GM12872 (cell line): ENCODE data around the gene NARF.

Source experiments
- TF ChIP-seq, protein P1 (sequence below): IDR thresholded peaks from 3 replicates; pipeline ENCODE4 v1.5.1; 2011; ENCODE audit warnings: low read depth, mild to moderate bottlenecking, low read length, moderate library complexity; ENCODE audit not compliant: insufficient read depth

The NARF gene

DNA sequence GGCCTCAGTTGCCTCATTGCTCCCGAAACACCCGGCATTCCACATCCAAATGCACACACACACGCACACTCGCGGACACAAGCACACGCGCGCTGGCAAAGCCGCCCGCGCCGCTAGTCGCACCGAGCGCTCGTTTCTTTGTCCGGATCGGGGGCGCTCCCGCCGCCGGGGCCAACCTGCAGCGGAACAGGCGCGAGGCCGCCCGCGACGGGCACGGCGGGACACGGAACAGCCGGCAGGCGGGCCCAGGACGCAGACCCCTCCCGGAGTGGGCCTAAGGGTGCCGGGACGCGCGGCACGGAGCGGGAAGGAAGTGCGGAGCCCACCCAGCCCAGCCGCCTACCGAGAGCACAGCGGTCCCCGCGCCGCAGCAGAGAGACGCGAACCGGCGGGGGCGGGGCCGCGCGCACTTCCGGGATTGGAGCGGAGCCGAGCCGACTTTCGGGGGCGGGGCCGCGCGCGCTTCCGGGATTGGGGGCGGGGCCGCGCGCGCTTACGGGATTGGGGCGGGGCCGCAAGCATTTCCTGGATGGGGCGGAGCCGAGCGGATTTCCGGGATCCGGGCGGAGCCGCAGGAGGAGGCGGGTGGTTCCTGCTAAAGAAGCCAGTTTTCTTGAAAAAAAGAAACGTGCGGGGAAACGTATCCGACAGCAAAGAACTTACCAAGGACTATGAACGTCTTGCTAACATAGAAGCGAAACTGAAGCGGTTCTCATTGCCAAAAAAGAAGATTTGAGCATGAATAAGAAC is 8.0 kb upstream of the NARF start, which contains the start of gene CYBC1:
TSS of gene CYBC1 (minus strand) at position 396 of the 750 bp plus-strand sequence. CDS start 1,498 bp downstream, outside the sequence.
- TF ChIP-seq, protein P1, sequence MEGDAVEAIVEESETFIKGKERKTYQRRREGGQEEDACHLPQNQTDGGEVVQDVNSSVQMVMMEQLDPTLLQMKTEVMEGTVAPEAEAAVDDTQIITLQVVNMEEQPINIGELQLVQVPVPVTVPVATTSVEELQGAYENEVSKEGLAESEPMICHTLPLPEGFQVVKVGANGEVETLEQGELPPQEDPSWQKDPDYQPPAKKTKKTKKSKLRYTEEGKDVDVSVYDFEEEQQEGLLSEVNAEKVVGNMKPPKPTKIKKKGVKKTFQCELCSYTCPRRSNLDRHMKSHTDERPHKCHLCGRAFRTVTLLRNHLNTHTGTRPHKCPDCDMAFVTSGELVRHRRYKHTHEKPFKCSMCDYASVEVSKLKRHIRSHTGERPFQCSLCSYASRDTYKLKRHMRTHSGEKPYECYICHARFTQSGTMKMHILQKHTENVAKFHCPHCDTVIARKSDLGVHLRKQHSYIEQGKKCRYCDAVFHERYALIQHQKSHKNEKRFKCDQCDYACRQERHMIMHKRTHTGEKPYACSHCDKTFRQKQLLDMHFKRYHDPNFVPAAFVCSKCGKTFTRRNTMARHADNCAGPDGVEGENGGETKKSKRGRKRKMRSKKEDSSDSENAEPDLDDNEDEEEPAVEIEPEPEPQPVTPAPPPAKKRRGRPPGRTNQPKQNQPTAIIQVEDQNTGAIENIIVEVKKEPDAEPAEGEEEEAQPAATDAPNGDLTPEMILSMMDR: no peak

DNA sequence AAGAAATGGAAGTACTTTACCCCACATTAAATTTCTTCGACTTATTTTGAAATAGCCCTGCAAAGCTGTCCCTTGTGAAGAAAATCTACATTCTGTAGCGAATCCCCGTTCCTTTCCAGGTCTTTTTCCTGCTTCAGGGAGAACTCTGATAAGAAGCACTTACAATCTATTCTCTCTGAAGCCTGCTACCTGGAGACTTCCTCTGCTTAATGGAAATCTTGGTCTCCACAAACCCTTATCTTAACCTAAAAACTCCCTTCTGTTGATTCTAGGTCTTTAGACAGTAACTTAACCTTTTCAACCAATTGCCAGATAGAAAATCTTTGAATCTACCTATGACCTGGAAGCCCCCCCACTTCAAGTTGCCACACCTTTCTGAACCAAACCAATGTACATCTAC is 6.4 kb upstream of the NARF start:
- TF ChIP-seq, protein P1: no peak

DNA sequence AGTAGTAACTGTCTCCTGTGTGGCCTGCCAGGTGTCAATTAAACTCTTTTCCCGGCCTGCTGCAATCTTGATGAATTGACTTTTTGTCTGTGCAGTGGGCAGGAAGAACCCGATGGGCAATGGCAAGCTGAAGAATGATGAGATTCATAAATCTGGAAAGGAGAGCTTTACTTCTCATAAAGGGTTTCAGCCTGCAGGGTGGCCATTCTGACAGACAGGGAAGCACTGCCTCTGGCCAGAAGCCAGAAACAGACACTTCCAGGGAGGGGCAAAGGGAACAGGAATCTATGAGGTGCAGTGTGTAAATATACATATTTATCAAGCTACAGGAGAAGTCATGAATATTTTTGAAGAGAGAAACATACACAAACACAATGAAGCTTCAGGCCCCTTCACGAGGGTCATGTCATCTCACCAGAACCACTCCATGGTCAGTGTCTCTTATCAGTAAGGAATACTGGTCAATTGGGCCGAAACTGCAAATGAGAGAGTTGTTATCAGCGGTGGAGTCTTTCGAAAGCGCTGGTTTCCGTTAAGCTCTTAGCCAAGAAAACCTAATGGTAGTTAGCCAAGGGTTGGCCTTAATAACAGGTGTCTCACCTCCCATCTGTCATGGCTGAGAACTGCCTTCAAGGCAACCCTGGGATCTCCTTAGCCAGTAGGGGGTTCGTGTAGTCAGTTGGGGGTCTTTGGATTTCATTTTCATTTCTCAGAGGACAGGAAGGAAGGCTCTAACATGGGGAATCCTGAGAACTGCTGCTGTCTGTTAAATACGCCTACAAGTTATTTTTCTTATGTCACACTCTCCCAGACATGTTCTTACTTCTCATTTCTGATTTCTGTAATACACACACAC is 1.2 kb upstream of the NARF start:
- TF ChIP-seq, protein P1: no peak

DNA sequence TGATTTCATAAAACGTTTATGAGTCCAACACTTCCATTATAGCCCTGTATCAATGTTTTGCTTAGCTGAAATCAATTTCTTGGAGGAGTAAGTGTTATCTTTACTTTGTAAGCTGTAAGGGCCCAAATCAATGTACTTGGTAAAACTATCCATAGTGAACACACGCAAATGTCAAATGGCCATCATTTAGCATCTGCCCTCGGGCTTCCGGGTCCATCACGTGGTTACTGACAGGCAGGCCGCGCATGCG is 687 bp upstream of the NARF start:
- TF ChIP-seq, protein P1: no peak

DNA sequence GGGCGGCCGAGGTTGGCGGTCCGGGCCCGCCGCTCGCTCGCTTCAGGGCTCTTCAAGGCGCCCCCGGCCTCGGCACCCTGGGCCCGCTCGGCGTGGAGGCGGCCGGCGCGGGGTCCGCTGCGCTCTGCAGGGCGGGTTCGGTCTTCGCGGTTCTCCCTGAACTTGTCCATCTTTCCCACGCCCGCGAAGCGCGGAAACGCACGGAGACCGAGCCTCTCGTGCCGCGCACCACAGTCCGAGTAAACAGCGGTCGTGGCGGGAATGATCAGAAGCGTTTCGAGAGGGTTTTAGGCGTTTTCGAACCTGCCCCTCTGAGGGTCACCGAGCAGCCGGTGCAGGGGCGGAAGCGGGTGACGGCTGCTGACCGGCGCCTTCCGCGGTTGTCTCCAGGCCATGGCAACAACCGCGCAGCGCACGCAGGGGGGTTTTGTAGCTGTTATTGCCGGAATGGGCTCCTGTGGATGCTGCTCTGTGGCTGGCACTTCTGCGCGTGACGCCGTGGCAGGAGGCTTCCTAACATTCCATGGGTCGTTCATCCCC is 414 bp downstream of the NARF start:
- TF ChIP-seq, protein P1: no peak

DNA sequence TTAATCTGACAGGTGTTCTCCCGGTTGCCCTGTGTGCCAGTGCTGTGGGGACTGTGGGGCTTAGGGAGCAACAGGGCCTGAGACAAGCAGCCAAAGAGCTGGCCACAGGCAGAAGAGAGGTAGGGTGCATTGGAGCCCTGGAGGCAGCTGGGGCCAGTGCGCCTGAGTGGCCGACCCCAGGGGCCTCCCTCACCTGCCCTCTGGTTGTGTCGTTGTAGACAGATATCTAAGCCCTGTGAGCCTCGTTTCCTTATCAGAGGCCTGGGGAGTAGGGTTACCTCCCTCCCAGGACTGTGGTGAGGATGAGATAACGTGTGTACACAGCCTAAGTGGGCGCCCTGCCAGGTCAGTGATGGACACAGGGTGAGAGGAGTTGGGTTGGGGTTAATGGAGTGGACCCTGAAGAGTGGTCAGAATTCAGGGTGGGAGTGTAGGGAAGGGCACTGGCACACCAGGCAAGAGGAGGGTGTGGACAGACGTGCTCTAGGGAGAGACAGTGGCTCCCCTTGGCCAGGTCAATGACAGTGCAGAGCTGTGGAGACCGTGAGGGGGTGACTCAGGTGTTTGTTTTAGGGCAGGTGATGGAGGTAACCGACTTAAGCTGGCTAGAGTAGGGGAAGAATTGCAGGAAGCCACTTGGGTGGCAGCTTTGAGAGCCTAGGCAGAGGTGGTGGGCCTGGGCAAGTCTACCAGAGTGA is 3.4 kb downstream of the NARF start:
- TF ChIP-seq, protein P1: no peak

DNA sequence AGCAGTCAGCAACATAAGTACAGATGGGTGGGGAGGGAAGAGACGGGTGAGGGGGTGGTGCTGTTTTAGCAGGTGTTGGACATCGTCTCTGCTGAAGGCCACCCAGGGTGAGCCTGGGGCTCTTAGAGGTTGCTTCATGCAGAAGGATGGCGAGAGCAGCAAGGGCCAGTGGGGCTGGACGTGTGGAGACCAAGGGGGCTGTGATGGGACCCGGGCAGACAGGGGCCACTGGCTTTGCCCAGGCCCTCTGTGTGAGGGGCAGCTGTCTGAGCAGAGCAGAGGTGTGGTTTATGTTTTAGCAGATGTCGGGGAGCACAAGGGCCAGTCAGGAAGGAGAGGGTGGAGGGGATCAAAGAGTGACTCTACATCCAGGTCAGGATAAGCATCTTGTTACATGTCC is 4.8 kb downstream of the NARF start:
- TF ChIP-seq, protein P1: no peak
